Hepatocyte (in vitro differentiated cells): ENCODE results near the gene SART3.

Experiments used
- CTCF ChIP-seq: fragments of 200-600 bp; sonication (generic); IDR thresholded peaks from 2 replicates; pipeline ENCODE4 v1.5.1; 2016; ENCODE audit warnings: antibody characterized with exemption, mild to moderate bottlenecking; ENCODE audit not compliant: poor library complexity
- EZH2 ChIP-seq: fragments of 200-600 bp; sonication (generic); IDR thresholded peaks from 2 replicates; pipeline ENCODE4 v1.6.1; 2016; ENCODE audit warnings: antibody characterized with exemption, mild to moderate bottlenecking, borderline replicate concordance

GRCh38 chr12:108559007-108559655, 1.8 kb downstream of the SART3 start:
- TF ChIP-seq EZH2 (no peak), CTCF (no peak)
